ENCODE measurements around the gene SDK1. TPM values are rescaled to one million over a fixed set of nuclear protein-coding genes. Genes with fewer than 3 reads are reported as not detected.

SDK1 gene
- total RNA-seq, 1 donor from 2014 or later: 7.5 TPM

- DNase-seq (ENCODE audit: low spot score): no peak
Observed at GRCh38 chr7:3518546-3518945, 217.5 kb downstream of the SDK1 start.

- DNase-seq (ENCODE audit: low spot score): no peak
Observed at GRCh38 chr7:3520206-3520605, 219.2 kb downstream of the SDK1 start.

GRCh38 chr7:3527496-3528124 lies 226.6 kb downstream of the SDK1 start:
- DNase-seq (ENCODE audit: low spot score): no peak

- no peak for DNase-seq (ENCODE audit: low spot score)
Observed at GRCh38 chr7:3533040-3533439, 232.0 kb downstream of the SDK1 start.

- DNase-seq (ENCODE audit: low spot score): no peak
Observed at GRCh38 chr7:3537210-3537875, 236.3 kb downstream of the SDK1 start.

- no peak for DNase-seq (ENCODE audit: low spot score)
Observed at GRCh38 chr7:3538041-3538440, 237.0 kb downstream of the SDK1 start.

GRCh38 chr7:3540456-3541220 lies 239.6 kb downstream of the SDK1 start:
- no peak for DNase-seq (ENCODE audit: low spot score)

- no peak for DNase-seq (ENCODE audit: low spot score)
Observed at GRCh38 chr7:3544202-3544601, 243.2 kb downstream of the SDK1 start.

GRCh38 chr7:3548815-3549214 lies 247.8 kb downstream of the SDK1 start:
- DNase-seq (ENCODE audit: low spot score): no peak

- DNase-seq (ENCODE audit: low spot score): no peak
Observed at GRCh38 chr7:3549601-3550000, 248.5 kb downstream of the SDK1 start.

GRCh38 chr7:3551536-3551935 lies 250.5 kb downstream of the SDK1 start:
- no peak for DNase-seq (ENCODE audit: low spot score)

- DNase-seq (ENCODE audit: low spot score): no peak
Observed at GRCh38 chr7:3552499-3552898, 251.4 kb downstream of the SDK1 start.

GRCh38 chr7:3558400-3558799 lies 257.3 kb downstream of the SDK1 start:
- DNase-seq (ENCODE audit: low spot score): no peak

- no peak for DNase-seq (ENCODE audit: low spot score)
Observed at GRCh38 chr7:3559278-3559677, 258.2 kb downstream of the SDK1 start.

GRCh38 chr7:3560495-3560894 lies 259.4 kb downstream of the SDK1 start:
- DNase-seq (ENCODE audit: low spot score): no peak

- no peak for DNase-seq (ENCODE audit: low spot score)
Observed at GRCh38 chr7:3561932-3562331, 260.9 kb downstream of the SDK1 start.

GRCh38 chr7:3564231-3564630 lies 263.2 kb downstream of the SDK1 start:
- DNase-seq (ENCODE audit: low spot score): no peak

- no peak for DNase-seq (ENCODE audit: low spot score)
Observed at GRCh38 chr7:3568516-3568915, 267.5 kb downstream of the SDK1 start.

- no peak for DNase-seq (ENCODE audit: low spot score)
Observed at GRCh38 chr7:3569643-3570042, 268.6 kb downstream of the SDK1 start.

GRCh38 chr7:3573151-3573550 lies 272.1 kb downstream of the SDK1 start:
- DNase-seq (ENCODE audit: low spot score): no peak

- no peak for DNase-seq (ENCODE audit: low spot score)
Observed at GRCh38 chr7:3574386-3574785, 273.3 kb downstream of the SDK1 start.

GRCh38 chr7:3575753-3576531 lies 274.9 kb downstream of the SDK1 start:
- no peak for DNase-seq (ENCODE audit: low spot score)

Data from mesenteric fat pad (tissue), 1 donor.